NCI-H128 (cell line): Measurements from ENCODE around the gene ESPL1.

Experiments
- DNase-seq: peaks from one replicate; lab custom pipeline; 2025; ENCODE audit not compliant: unreplicated experiment; lab: John Stamatoyannopoulos, UW

Gene ESPL1

GRCh38 chr12:53333845-53334244, 65.7 kb downstream of the ESPL1 start:
- no peak for DNase-seq

GRCh38 chr12:53334822-53335221, 66.7 kb downstream of the ESPL1 start:
- no peak for DNase-seq

- DNase-seq = no peak
Observed at GRCh38 chr12:53336181-53336681, 68.1 kb downstream of the ESPL1 start, which contains the start of gene SP7. TSS of gene SP7 (minus strand) at chr12:53336354. CDS start at chr12:53335646, 708 bp downstream.

DNA sequence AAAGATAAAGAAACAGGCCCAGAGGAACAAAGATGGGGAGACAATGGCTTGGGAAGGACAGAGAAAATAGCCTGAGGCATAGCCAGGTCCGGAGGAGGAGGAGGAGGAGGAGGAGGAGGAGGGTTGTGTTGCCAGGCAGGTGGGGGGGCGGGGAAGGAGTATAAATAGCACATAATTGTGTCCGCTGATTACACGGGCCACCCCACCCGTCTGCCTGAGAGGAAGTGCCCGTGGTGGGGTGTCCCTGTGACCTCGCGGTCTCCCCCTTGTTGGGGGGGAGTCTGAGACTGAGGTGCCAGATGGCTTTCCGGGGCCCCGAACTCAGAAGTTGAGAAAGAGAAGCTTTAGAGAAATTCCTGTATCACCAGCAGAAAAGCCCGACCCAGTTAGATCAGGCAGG, 69.9 kb downstream of the ESPL1 start:
- no peak for DNase-seq

DNA sequence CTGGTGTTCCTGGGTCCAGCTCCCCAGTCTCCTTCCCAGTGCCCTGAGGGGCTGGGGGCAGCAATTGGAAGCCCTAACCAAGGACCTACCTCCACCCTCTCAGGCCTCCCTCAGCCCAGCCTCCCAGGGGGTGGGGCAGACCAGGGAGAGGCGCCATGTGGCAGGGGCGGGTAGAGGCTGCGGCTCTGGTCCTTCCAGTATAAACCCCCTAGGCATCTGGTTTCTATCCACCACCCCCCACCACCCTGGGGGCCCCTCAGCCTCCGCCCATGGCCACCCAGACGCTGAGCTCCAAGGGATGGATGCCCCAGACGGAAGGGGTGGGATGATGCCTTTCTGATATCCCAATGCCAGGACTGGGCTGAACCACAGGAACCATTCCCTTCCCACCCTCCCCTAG, 70.8 kb downstream of the ESPL1 start:
- DNase-seq = no peak

DNA sequence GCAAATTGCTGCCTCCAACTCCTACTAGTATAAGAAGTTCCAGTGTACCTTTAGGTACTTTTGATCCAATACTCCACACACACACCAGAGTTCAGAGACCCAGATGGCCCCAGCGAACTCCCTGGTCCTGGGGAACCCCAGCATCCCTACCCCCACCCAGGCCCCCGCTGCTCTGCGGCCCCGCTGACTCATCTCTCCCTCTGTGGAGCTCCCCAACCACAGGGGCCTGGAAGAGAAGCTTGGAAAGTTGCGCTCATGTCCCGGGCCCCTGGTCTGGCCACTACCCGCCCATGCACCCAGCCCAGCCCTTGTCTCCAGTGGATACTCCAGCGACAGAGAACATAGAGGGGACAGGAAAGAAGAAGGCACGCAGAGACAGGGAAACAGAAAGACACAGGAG, 72.3 kb downstream of the ESPL1 start:
- DNase-seq = no peak
